GM18870 (cell line): ENCODE measurements around the gene NRF1.
"Not testable (repeated sequence)": the region's sequence is repeated elsewhere in the genome, so short reads cannot be mapped to it uniquely, and the experiment has no call there.

ENCODE experiments used
- ATAC-seq: cut with Tn5 transposase; IDR thresholded peaks from one replicate; pipeline ENCODE4 v1.9.1; 2021; ENCODE audit warnings: moderate library complexity; ENCODE audit not compliant: unreplicated experiment

Gene NRF1

GRCh38 chr7:129780257-129780973 is 168.9 kb downstream of the NRF1 start:
- no peak for ATAC-seq

GRCh38 chr7:129780974-129781927 is 169.7 kb downstream of the NRF1 start:
- ATAC-seq = no peak

- no peak for ATAC-seq
These were observed 170.7 kb downstream of the NRF1 start for GRCh38 chr7:129781928-129782817.

DNA sequence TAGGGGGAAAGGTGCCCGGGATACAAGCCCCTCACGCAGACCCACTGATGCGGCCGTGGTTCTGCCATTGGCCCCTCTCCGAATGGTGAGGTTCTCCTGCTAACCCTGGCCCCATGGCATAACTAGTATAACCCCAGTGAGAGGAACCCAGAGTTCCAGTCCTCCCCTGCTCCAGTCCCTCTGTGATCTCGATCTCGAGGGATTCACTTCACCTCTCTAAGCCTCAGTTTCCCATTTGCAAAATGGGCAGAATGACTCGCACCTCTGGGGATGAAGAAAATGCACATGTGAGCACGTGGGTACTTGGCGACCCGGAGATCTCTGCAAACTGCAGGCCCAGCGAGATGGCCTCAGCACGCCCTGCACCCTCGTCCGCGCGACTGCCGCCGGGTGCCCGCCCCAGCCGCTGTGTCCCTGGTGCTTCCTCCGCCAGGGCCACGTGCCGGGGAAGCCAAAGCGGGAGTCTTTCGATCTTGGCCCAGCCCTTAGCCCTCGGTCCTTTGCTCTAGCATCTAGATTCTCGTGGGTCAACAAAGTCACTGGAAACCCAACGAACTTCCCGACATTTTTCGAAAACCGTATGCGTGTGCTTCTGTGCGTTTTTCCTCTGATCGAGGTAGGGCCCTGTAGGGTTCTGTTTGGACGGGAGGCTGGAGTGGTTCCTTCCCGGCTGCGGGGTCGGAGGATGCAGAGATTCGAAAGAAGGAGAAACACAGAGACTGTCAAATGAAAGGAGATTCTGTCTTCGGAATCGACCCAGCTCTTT is 171.5 kb downstream of the NRF1 start:
- ATAC-seq = no peak

GRCh38 chr7:129783584-129783919 is 172.0 kb downstream of the NRF1 start:
- no peak for ATAC-seq

- ATAC-seq = no peak
These were observed 172.9 kb downstream of the NRF1 start for GRCh38 chr7:129784437-129784782.

DNA sequence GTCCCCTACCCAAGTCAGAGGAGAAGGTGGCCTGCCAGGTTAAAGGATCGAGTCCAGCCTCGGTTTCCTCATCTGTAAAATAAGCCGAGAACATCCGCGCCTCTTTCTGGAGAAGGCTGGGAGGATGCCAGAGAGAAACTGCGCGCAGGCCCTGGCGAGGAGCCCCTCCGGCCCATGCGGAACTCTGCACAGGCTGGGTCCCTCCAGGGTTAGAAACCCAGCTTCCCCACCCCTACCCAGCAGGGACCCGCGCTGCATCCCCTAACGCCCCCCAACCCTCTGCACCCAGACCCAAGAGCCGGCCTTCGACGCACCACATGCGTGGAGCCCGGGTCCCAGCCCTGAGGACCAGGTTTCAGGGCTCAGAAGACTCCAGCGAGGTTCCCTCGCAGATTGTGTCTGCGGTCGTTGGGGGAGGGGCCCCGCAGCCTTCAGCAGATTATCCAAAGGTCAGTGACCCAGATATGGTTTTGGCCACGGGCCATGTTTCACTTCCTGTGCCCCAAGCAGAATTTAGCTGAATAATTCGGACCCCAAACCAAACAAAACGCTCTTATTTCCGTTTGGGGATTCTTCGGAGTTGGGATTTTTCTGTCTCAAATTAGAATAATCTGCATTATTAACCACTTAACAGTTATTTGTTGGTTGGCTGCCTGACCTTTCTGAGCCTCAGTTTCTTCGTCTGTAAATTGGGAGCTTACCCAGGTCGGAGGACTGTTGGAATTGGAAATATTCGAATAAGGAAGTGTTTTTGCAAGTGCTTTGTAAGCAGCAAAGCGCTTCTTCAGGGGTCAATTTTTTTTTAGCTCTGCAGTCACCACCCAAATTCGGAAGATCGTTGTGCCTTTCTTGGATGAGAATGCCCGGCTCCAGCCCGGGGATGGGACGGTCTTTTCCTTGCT is 173.5 kb downstream of the NRF1 start:
- no peak for ATAC-seq

DNA sequence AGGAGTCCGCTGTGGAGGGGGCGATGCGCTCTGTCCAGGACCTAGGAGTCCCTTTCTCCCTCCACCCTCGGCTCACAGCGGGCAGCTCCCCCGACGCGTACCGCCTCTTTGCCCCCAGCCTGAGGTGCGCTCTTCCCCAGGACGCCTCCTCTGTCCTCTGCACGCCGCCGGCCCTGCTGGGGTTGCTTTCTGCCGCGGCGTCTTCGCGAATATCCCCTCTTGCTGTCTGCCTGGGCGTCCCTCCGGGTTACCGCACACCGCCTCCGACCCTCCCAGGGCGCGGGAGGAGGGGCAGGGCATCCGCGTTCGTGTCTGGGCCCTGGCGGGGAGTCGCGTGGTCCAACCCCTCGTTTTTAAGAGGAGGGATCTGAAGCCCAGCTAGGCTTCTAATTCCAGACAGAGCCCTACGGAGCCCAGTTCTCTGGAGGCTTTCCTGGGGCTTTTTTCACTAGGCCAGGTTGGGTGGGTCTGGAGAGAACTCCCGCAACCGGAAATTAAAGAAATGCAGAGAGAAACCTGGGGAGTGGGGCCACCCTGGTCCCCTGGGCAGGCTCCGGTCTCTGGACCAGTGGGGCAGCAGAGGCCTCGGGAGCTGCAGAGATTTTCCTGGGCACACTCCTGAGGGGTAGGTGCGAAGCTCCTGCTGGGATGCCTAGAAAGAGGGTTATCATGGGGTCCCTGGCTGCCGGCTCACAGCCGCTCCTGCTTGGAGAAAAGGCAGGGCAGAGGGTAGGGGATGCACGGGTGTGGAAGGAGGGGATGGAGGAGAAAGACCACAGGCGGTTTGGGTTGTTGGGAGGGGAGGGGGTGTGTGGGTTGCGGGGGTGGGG is 174.4 kb downstream of the NRF1 start:
- ATAC-seq = no peak

GRCh38 chr7:129786825-129787563 is 175.5 kb downstream of the NRF1 start:
- ATAC-seq = no peak

GRCh38 chr7:129789000-129789399 is 177.5 kb downstream of the NRF1 start:
- ATAC-seq = no peak

GRCh38 chr7:129789652-129790051 is 178.1 kb downstream of the NRF1 start:
- no peak for ATAC-seq

DNA sequence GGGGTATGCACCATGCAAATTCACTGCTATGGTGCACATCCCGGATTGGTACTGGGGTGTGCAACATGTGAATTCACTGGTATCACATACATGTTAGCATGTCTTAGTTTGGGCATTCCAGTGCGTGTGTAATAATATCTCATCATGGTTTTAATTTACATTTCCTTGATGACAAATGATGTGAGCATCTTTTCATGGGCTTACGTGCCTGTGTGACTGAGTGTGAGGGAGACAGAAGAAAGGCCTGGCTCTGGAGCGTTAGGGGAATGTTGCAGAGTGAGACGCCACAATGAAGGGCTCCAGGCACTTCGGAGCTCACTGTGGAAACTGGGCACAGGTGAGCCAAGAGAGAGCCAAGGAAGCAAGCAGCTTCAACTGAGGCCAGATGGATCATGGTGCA is 178.6 kb downstream of the NRF1 start:
- no peak for ATAC-seq

GRCh38 chr7:129792721-129793120 is 181.2 kb downstream of the NRF1 start:
- ATAC-seq = no peak

DNA sequence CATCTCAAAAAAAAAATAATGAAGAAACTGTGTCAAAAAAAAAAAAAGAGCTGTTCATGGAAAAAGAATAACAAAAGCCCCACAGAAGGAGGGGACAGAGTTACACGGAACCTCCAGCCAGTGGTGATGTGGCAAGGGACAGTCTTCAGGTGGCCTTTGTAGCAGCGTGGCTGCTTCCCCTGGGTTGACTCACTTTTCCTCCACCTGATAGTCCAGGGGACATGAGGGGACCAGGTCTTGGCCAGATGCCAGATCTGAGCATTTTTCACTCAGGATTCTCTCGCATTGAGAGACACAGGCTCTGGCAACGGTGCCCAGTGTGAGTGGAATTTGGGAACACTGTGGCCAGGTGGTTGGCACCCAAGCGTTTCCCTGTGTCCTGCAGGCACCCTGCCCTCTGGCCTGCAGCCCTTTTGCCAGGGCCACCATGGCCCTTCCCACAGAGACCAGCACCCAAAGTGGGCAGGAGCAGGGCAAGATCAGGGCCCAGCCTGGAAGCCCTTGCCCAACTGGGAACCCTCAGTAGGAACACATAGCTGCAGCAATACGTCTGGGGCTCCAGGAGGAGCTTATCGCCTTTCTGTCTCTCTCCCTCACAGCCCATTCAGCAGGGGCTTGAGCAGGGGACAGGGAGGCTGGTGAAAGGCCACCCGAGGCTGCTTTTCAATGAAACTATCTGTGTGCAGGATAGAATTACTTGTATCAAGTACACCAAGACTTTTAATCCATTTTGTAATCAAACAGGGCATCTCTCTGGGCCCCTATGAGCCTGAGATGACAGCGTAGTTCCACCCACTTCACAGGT is 182.2 kb downstream of the NRF1 start:
- ATAC-seq = no peak

DNA sequence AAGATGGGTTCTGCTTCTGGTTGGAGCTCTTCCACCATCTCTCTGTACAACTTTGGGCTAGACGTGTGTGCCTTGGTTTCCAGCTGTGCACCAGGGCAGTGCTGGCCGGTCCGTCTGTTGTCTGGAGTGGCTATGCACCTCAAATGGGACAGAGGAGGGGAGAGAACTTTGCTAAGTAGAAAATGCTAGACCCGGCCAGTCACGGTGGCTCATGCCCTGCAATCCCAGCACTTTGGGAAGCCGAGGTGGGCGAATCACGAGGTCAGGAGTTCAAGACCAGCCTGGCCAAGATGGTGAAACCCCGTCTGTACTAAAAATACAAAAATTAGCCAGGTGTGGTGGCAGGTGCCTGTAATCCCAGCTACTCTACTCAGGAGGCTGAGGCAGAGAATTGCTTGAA is 182.9 kb downstream of the NRF1 start:
- not testable (repeated sequence) for ATAC-seq

GRCh38 chr7:129796186-129796775 is 184.8 kb downstream of the NRF1 start:
- no peak for ATAC-seq
